Upper lobe of left lung (tissue), 4 donors: ENCODE data around the gene LRRC36.

ENCODE experiments used
- POLR2AphosphoS5 ChIP-seq, 2 donors: sonication (generic); formaldehyde crosslinking; IDR thresholded peaks; one replicate each; pipeline ENCODE4 v1.5.1; 2017; ENCODE audit warnings: antibody characterized with exemption in 2 of 2
- TF ChIP-seq, protein P1 (sequence below), 6 experiments: fragments of 450-650 bp in 4 of 6; fragments of 200-600 bp in 2 of 6; sonication (generic) in 2 of 6; IDR thresholded peaks; one replicate each; pipeline ENCODE4 v1.5.1; 2016 to 2019; ENCODE audit warnings: antibody characterized with exemption in 6 of 6

DNA sequence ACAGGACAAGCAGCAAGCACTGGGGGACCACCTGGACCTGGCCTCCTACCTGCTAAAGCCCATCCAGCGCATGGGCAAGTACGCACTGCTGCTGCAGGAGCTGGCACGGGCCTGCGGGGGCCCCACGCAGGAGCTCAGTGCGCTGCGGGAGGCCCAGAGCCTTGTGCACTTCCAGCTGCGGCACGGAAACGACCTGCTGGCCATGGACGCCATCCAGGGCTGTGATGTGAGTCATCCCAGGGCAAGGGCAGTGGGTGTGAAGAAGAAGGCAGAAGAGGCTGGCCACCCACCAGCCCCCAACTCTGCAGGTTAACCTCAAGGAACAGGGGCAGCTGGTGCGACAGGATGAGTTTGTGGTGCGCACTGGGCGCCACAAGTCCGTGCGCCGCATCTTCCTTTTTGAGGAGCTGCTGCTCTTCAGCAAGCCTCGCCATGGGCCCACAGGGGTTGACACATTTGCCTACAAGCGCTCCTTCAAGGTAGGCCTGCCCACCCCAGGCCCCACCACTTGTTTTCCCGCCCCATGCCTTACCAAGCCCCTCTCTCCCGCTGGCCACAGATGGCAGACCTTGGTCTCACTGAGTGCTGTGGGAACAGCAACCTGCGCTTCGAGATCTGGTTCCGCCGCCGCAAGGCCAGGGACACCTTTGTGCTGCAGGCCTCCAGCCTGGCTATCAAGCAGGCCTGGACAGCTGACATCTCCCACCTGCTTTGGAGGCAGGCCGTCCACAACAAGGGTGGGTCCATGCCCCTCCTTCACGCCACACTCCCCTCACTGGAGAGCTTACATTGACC lies 40.0 kb upstream of the LRRC36 start:
- TF ChIP-seq, protein P1, sequence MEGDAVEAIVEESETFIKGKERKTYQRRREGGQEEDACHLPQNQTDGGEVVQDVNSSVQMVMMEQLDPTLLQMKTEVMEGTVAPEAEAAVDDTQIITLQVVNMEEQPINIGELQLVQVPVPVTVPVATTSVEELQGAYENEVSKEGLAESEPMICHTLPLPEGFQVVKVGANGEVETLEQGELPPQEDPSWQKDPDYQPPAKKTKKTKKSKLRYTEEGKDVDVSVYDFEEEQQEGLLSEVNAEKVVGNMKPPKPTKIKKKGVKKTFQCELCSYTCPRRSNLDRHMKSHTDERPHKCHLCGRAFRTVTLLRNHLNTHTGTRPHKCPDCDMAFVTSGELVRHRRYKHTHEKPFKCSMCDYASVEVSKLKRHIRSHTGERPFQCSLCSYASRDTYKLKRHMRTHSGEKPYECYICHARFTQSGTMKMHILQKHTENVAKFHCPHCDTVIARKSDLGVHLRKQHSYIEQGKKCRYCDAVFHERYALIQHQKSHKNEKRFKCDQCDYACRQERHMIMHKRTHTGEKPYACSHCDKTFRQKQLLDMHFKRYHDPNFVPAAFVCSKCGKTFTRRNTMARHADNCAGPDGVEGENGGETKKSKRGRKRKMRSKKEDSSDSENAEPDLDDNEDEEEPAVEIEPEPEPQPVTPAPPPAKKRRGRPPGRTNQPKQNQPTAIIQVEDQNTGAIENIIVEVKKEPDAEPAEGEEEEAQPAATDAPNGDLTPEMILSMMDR (IDR thresholded peaks at IDR 0.05): no peak
- no peak for TF ChIP-seq POLR2AphosphoS5 (IDR thresholded peaks at IDR 0.05)
